K562 (cell line): ENCODE measurements around the gene ACTRT2. TPM values are rescaled to one million over a fixed set of nuclear protein-coding genes. Genes with fewer than 3 reads are reported as not detected.

ENCODE experiments used
- ATAC-seq: fragments of 200-7000 bp; cut with Tn5 transposase; 3 replicates; pipeline ENCODE4 v1.9.1; 2020; ENCODE audit warnings: moderate library complexity
- BruUV-seq: library from RNA; stranded (reverse); fragments of 400-500 nt; replicated peaks from 2 replicates; lab custom pipeline; 2021; lab: Mats Ljungman, UMichigan
- CTCF ChIA-PET: fragments of 300-600 bp; formaldehyde crosslinking; extraction: SDS; loops from one replicate; lab custom pipeline; 2021; ENCODE audit warnings: low intra/inter-chr PET ratio; lab: Yijun Ruan, JAX
- POLR2A ChIA-PET: fragments of 300-600, 350-650 bp; sonication (Branson Sonifier 250); formaldehyde crosslinking; extraction: SDS; loops from one replicate; lab custom pipeline; 2021; ENCODE audit warnings: antibody characterized with exemption, inconsistent platforms; lab: Yijun Ruan, JAX
- DNase-seq, 4 experiments: peaks; one replicate each; pipeline versions ENCODE4 v3.0.0 to v3.0.0-alpha.2; 2011 to 2018; ENCODE audit warnings: low spot score in 3 of 4, mixed read lengths in 3 of 4; ENCODE audit errors: extremely low read depth in 1 of 4
- FAIRE-seq: peaks from 2 replicates; lab custom pipeline; 2011; peaks lifted over from hg19 to GRCh38; lab: Jason Lieb, UNC
- H2AFZ ChIP-seq: 2 replicates; pipeline ENCODE4 v1.6.0; 2011; ENCODE audit warnings: low read depth, low read length, control low read depth, inconsistent platforms
- H3K27ac ChIP-seq: fragments of 200-600 bp; 3 replicates; pipeline ENCODE4 v1.8.0; 2011; ENCODE audit warnings: low read depth, mild to moderate bottlenecking, control low read depth, inconsistent platforms, low read length, moderate library complexity, mixed read lengths; ENCODE audit errors: extremely low read depth
- H3K27me3 ChIP-seq, 2 experiments: fragments of 300-600 bp in 1 of 2; 2 replicates in 1 of 2; 3 replicates in 1 of 2; pipeline versions ENCODE4 v1.6.0 to v1.8.0; 2011; ENCODE audit warnings: inconsistent platforms in 2 of 2, low read length in 2 of 2, mild to moderate bottlenecking in 1 of 2, mixed read lengths in 1 of 2, moderate library complexity in 1 of 2; ENCODE audit not compliant: control insufficient read depth in 2 of 2, insufficient read depth in 2 of 2
- H3K36me3 ChIP-seq: fragments of 300-600 bp; 3 replicates; pipeline ENCODE4 v1.8.0; 2011; ENCODE audit warnings: mild to moderate bottlenecking, low read length, inconsistent platforms; ENCODE audit not compliant: control insufficient read depth, insufficient read depth
- H3K4me1 ChIP-seq, 2 experiments: fragments of 200-600 bp in 1 of 2; replicated peaks in 1 of 2; 2 replicates in 1 of 2; 3 replicates in 1 of 2; pipeline versions ENCODE4 v1.5.1 to v1.8.0; 2011; ENCODE audit warnings: inconsistent platforms in 2 of 2, low read length in 2 of 2, mild to moderate bottlenecking in 1 of 2, mixed read lengths in 1 of 2, moderate library complexity in 1 of 2; ENCODE audit not compliant: control insufficient read depth in 2 of 2, insufficient read depth in 2 of 2
- H3K4me2 ChIP-seq: 2 replicates; pipeline ENCODE4 v1.6.1; 2011; ENCODE audit warnings: low read length, control low read depth, inconsistent platforms, mixed read lengths; ENCODE audit not compliant: insufficient read depth
- H3K4me3 ChIP-seq: fragments of 200-600 bp; sonication (generic), shearing (Covaris generic); 2 replicates; pipeline ENCODE4 v1.5.1; 2016; ENCODE audit warnings: control low read depth, inconsistent platforms
- H3K79me2 ChIP-seq: fragments of 200-600 bp; 3 replicates; pipeline ENCODE4 v1.8.0; 2011; ENCODE audit warnings: low read length, inconsistent platforms; ENCODE audit not compliant: control insufficient read depth, insufficient read depth
- H3K9ac ChIP-seq, 2 experiments: 2 replicates each; pipeline versions ENCODE4 v1.6.0 to v1.6.1; 2011; ENCODE audit warnings: low read depth in 2 of 2, low read length in 2 of 2, control low read depth in 1 of 2, inconsistent platforms in 1 of 2, mild to moderate bottlenecking in 1 of 2, mixed read lengths in 1 of 2; ENCODE audit not compliant: insufficient read depth in 1 of 2
- H3K9me1 ChIP-seq: one replicate; pipeline ENCODE4 v1.6.0; 2011; ENCODE audit warnings: inconsistent platforms, mild to moderate bottlenecking, low read length, moderate library complexity; ENCODE audit not compliant: control insufficient read depth, insufficient read depth
- H3K9me3 ChIP-seq: replicated peaks from 2 replicates; pipeline ENCODE4 v1.5.1; 2011; ENCODE audit warnings: low read depth, low read length, inconsistent platforms; ENCODE audit not compliant: control insufficient read depth, insufficient read depth
- H4K20me1 ChIP-seq: replicated peaks from 2 replicates; pipeline ENCODE4 v1.6.1; 2011; ENCODE audit warnings: low read length, inconsistent platforms, mixed read lengths; ENCODE audit not compliant: control insufficient read depth, insufficient read depth
- ATF1 ChIP-seq, 2 experiments: fragments of 450-650 bp in 1 of 2; IDR thresholded peaks; 2 replicates each; pipeline ENCODE4 v1.6.1; 2016; ENCODE audit warnings: missing compliant biosample characterization in 1 of 2, missing genetic modification characterization in 1 of 2
- ELF4 ChIP-seq: fragments of 450-650 bp; formaldehyde crosslinking; IDR thresholded peaks from 2 replicates; pipeline ENCODE4 v1.4.0; 2022; ENCODE audit warnings: missing genetic modification characterization
- HDGF ChIP-seq: fragments of 450-650 bp; IDR thresholded peaks from 2 replicates; pipeline ENCODE4 v1.6.1; 2016
- L3MBTL2 ChIP-seq: fragments of 450-650 bp; IDR thresholded peaks from 2 replicates; pipeline ENCODE4 v1.6.1; 2016; ENCODE audit warnings: mild to moderate bottlenecking, moderate library complexity
- MCM5 ChIP-seq: fragments of 450-650 bp; IDR thresholded peaks from 2 replicates; pipeline ENCODE4 v1.6.1; 2016; ENCODE audit warnings: low read depth
- MITF ChIP-seq: IDR thresholded peaks from 2 replicates; pipeline ENCODE4 v1.6.1; 2014; ENCODE audit warnings: antibody characterized with exemption
- POLR2A ChIP-seq: fragments of 450-650 bp; conservative IDR thresholded peaks from 2 replicates; pipeline ENCODE4 v1.6.1; 2016
- RUNX1 ChIP-seq: sonication (generic); IDR thresholded peaks from 2 replicates; pipeline ENCODE4 v1.6.1; 2016; ENCODE audit warnings: antibody characterized with exemption, low read depth
- SMARCA5 ChIP-seq: fragments of 450-650 bp; IDR thresholded peaks from 2 replicates; pipeline ENCODE4 v1.6.1; 2016
- SREBF1 ChIP-seq: fragments of 150-350 bp; IDR thresholded peaks from 2 replicates; pipeline ENCODE4 v1.6.1; 2014; ENCODE audit warnings: antibody characterized with exemption, low read depth, low read length, borderline replicate concordance
- ZBTB7A ChIP-seq: IDR thresholded peaks from 2 replicates; pipeline ENCODE4 v1.6.1; 2011; ENCODE audit warnings: low read depth, mild to moderate bottlenecking, low read length, moderate library complexity, borderline replicate concordance; ENCODE audit not compliant: control insufficient read depth
- WGBS: fragments of 100-300 bp; shearing (Covaris generic); methylation state at CpG from one replicate; pipeline ENCODE4 v1.1.6; 2016; ENCODE audit warnings: low coverage, mixed read lengths; ENCODE audit not compliant: insufficient coverage; ENCODE audit errors: missing lambda C conversion rate; 5-methylcytosine and 5-hydroxymethylcytosine counted together
- in situ Hi-C: fragments of 300-500 bp; cut with MboI; formaldehyde crosslinking; loops from 4 replicates; pipeline ENCODE4 v1.15.0; 2018; ENCODE audit warnings: inconsistent platforms, mixed read lengths
- intact Hi-C: fragments of 100-400 bp; cut with micrococcal nuclease; formaldehyde crosslinking; loops from 2 replicates; pipeline ENCODE4 v1.14.2; 2022
- polyA plus RNA-seq, 8 experiments: library from polyadenylated mRNA; depleted of rRNA in 4 of 8; stranded (reverse) in 5 of 8; unstranded in 3 of 8; fragments of >200 nt; fragmentation: Nextera tagmentation in 2 of 8; fragmentation: Illumina TruSeq in 1 of 8; extraction: Ambion mirVana in 2 of 8; extraction: Trizol in 1 of 8; gene quantifications; 2 replicates each; pipeline versions ENCODE4 v1.2.1 to v1.2.3, GENCODE V29; 2011 to 2014; ENCODE audit warnings: inconsistent platforms in 1 of 8, missing spikeins in 1 of 8
- total RNA-seq, 7 experiments: library from RNA; depleted of rRNA in 6 of 7; stranded (reverse); fragments of >200 nt in 6 of 7; fragmentation: Illumina TruSeq in 2 of 7; extraction: Trizol in 2 of 7; gene quantifications; 2 replicates each; pipeline versions ENCODE4 v1.2.1 to v1.2.3, GENCODE V29; 2011 to 2021; ENCODE audit warnings: low replicate concordance in 1 of 7
- TF ChIP-seq, protein P1 (sequence below): fragments of 450-650 bp; IDR thresholded peaks from 2 replicates; pipeline ENCODE4 v1.6.1; 2017; ENCODE audit warnings: mild to moderate bottlenecking, moderate library complexity
- TF ChIP-seq, protein P2 (sequence below): fragments of 450-650 bp; formaldehyde crosslinking; IDR thresholded peaks from 2 replicates; pipeline ENCODE4 v1.4.0; 2020; ENCODE audit warnings: mild to moderate bottlenecking
- TF ChIP-seq, protein P3 (sequence below): sonication (generic); formaldehyde crosslinking; IDR thresholded peaks from 2 replicates; pipeline ENCODE4 v1.9.0; 2022; ENCODE audit warnings: mild to moderate bottlenecking, missing genetic modification reagents

ACTRT2 gene
- total and polyA plus RNA-seq, 9 of the 15 experiments (the other 6 are each of a cell fraction or from before 2014, with no cell fraction given) = not detected

DNA sequence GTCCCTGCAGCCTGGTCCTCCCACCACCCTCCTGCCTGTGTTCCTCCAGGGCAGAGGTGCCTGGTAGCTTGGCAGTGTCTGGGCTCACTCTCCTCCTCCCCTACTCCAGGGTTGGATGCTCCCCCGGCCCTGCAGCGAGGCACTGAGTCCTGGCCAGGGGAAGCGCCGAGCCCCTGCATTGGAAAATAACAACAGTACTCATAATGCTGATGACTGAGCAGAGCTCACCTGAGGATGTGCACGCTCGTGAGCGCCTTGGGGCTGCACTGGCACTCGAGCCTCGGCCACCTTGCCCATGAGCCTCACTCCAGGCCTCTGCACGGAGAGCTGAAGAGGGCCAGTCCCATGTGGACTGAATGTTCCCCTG, 6.0 kb upstream of the ACTRT2 start:
- Histone ChIP-seq H3K9ac (no peak overlapping the region), H3K27ac (no peak overlapping the region), H3K27me3 (peaks cover 0 to 45% of the 10 kb centered on the region in 2 experiments; a peak in 2 of 5 replicates), H3K36me3 (no peaks in the 10 kb centered on the region), H3K4me1 (0 out of 5 replicates have a peak, but pooled peaks cover 0 to 5% of the 10 kb centered on the region in 2 experiments), H3K9me3 (no peaks in the 10 kb centered on the region), H3K79me2 (no peaks in the 10 kb centered on the region), H3K4me2 (no peak overlapping the region), H3K9me1 (no peaks in the 10 kb centered on the region), H2AFZ (no peak overlapping the region), H4K20me1 (0 out of 2 replicates have a peak, but pooled peaks cover 4% of the 10 kb centered on the region), H3K4me3 (no peak overlapping the region)
- TF ChIP-seq, protein P1, sequence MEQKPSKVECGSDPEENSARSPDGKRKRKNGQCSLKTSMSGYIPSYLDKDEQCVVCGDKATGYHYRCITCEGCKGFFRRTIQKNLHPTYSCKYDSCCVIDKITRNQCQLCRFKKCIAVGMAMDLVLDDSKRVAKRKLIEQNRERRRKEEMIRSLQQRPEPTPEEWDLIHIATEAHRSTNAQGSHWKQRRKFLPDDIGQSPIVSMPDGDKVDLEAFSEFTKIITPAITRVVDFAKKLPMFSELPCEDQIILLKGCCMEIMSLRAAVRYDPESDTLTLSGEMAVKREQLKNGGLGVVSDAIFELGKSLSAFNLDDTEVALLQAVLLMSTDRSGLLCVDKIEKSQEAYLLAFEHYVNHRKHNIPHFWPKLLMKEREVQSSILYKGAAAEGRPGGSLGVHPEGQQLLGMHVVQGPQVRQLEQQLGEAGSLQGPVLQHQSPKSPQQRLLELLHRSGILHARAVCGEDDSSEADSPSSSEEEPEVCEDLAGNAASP = no peak
- WGBS = 0% methylated on average over 10 of the region's 10 CpGs
- in situ Hi-C loops = no loop called here
- intact Hi-C loops = no loop called here
- no TSS peak for BruUV-seq
- ChIA-PET CTCF (no interaction called here), POLR2A (no interaction called here)
- no peak for FAIRE-seq
- ATAC-seq = no peak
- no peak for DNase-seq

- ATAC-seq (no peak), DNase-seq (no peak), FAIRE-seq (no peak)
- in situ Hi-C loops (no loop called here), intact Hi-C loops (no loop called here)
- H2AFZ ChIP-seq = no peak overlapping the region
- H3K9ac ChIP-seq = no peak overlapping the region
- no peaks in the 10 kb centered on the region for H3K36me3 ChIP-seq
- H3K4me3 ChIP-seq = no peak overlapping the region
- ChIA-PET CTCF (no interaction called here), POLR2A (no interaction called here)
- H3K9me3 ChIP-seq = no peaks in the 10 kb centered on the region
- H4K20me1 ChIP-seq = 0 out of 2 replicates have a peak, but pooled peaks cover 4% of the 10 kb centered on the region
- no peak overlapping the region for H3K4me2 ChIP-seq
- 0 out of 5 replicates have a peak, but pooled peaks cover 0 to 5% of the 10 kb centered on the region in 2 experiments for H3K4me1 ChIP-seq
- no peaks in the 10 kb centered on the region for H3K79me2 ChIP-seq
- no peak overlapping the region for H3K27ac ChIP-seq
- H3K9me1 ChIP-seq = no peaks in the 10 kb centered on the region
- H3K27me3 ChIP-seq = peaks cover 0 to 50% of the 10 kb centered on the region in 2 experiments; a peak in 2 of 5 replicates
- no TSS peak for BruUV-seq
- WGBS = 0% methylated on average over 5 of the region's 5 CpGs
- TF ChIP-seq ATF1 (CRISPR knock-in tag; IDR thresholded peaks at IDR 0.05) (no peak), ATF1 (tag; IDR thresholded peaks at IDR 0.05) (no peak), ZBTB7A (no peak), HDGF (no peak), RUNX1 (no peak), SMARCA5 (no peak), MCM5 (no peak), MITF (no peak), SREBF1 (no peak), ELF4 (CRISPR knock-in tag) (no peak), L3MBTL2 (no peak), POLR2A (no peak)
- TF ChIP-seq, protein P2, sequence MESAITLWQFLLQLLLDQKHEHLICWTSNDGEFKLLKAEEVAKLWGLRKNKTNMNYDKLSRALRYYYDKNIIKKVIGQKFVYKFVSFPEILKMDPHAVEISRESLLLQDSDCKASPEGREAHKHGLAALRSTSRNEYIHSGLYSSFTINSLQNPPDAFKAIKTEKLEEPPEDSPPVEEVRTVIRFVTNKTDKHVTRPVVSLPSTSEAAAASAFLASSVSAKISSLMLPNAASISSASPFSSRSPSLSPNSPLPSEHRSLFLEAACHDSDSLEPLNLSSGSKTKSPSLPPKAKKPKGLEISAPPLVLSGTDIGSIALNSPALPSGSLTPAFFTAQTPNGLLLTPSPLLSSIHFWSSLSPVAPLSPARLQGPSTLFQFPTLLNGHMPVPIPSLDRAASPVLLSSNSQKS = no peak
- TF ChIP-seq, protein P3, sequence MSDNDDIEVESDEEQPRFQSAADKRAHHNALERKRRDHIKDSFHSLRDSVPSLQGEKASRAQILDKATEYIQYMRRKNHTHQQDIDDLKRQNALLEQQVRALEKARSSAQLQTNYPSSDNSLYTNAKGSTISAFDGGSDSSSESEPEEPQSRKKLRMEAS = no peak
Measured at GRCh38 chr1:3015744-3016143, 5.5 kb upstream of the ACTRT2 start.
